Trophoblast cell (in vitro differentiated cells and primary cell): ENCODE data around the gene UBE2G2.

ENCODE experiments used
- DNase-seq, 2 donors: peaks; one replicate each; pipeline ENCODE4 v3.0.0-alpha.2; 2016
- H2AFZ ChIP-seq: 2 replicates; pipeline ENCODE4 v1.6.1; 2013; ENCODE audit warnings: low read length, moderate library complexity, mild to moderate bottlenecking; ENCODE audit not compliant: insufficient read depth, poor library complexity
- H2AK5ac ChIP-seq: 2 replicates; pipeline ENCODE4 v1.6.1; 2013; ENCODE audit warnings: mild to moderate bottlenecking, low read length
- H2BK120ac ChIP-seq: 2 replicates; pipeline ENCODE4 v1.6.1; 2013; ENCODE audit warnings: low read length, mild to moderate bottlenecking, moderate library complexity; ENCODE audit not compliant: insufficient read depth, poor library complexity
- H2BK12ac ChIP-seq: 2 replicates; pipeline ENCODE4 v1.6.1; 2013; ENCODE audit warnings: mild to moderate bottlenecking, low read length, moderate library complexity
- H2BK5ac ChIP-seq: 2 replicates; pipeline ENCODE4 v1.6.1; 2013; ENCODE audit warnings: low read length, low read depth, moderate library complexity, mild to moderate bottlenecking; ENCODE audit not compliant: poor library complexity
- H3K14ac ChIP-seq: 2 replicates; pipeline ENCODE4 v1.6.1; 2013; ENCODE audit warnings: mild to moderate bottlenecking, low read length
- H3K18ac ChIP-seq: 2 replicates; pipeline ENCODE4 v1.6.1; 2013; ENCODE audit warnings: mild to moderate bottlenecking, low read length
- H3K23ac ChIP-seq: 2 replicates; pipeline ENCODE4 v1.6.1; 2013; ENCODE audit warnings: low read length
- H3K27ac ChIP-seq: 2 replicates; pipeline ENCODE4 v1.5.1; 2013; ENCODE audit warnings: low read depth, mild to moderate bottlenecking, inconsistent platforms, low read length, moderate library complexity
- H3K27me3 ChIP-seq: 2 replicates; pipeline ENCODE4 v1.6.1; 2013; ENCODE audit warnings: inconsistent platforms, mild to moderate bottlenecking, low read length, moderate library complexity; ENCODE audit not compliant: insufficient read depth
- H3K36me3 ChIP-seq, 2 experiments: 1 replicate in 1 of 2; 2 replicates in 1 of 2; pipeline ENCODE4 v1.6.1; 2013; ENCODE audit warnings: low read length in 2 of 2, mild to moderate bottlenecking in 2 of 2, moderate library complexity in 1 of 2; ENCODE audit not compliant: insufficient read depth in 2 of 2, control insufficient read depth in 1 of 2
- H3K4ac ChIP-seq: 2 replicates; pipeline ENCODE4 v1.6.1; 2013; ENCODE audit warnings: low read depth, mild to moderate bottlenecking, low read length, moderate library complexity
- H3K4me1 ChIP-seq, 2 experiments: 1 replicate in 1 of 2; 2 replicates in 1 of 2; pipeline ENCODE4 v1.6.1; 2013; ENCODE audit warnings: low read length in 2 of 2, mild to moderate bottlenecking in 2 of 2, moderate library complexity in 1 of 2; ENCODE audit not compliant: insufficient read depth in 2 of 2, control insufficient read depth in 1 of 2
- H3K4me2 ChIP-seq: 2 replicates; pipeline ENCODE4 v1.6.1; 2013; ENCODE audit warnings: inconsistent platforms, mild to moderate bottlenecking, low read length, moderate library complexity
- H3K4me3 ChIP-seq: 2 replicates; pipeline ENCODE4 v1.5.1; 2013; ENCODE audit warnings: mild to moderate bottlenecking, low read depth, low read length, inconsistent platforms
- H3K79me1 ChIP-seq: one replicate; pipeline ENCODE4 v1.6.1; 2013; ENCODE audit warnings: low read length
- H3K79me2 ChIP-seq: 2 replicates; pipeline ENCODE4 v1.6.1; 2013; ENCODE audit warnings: low read length, mild to moderate bottlenecking; ENCODE audit not compliant: control insufficient read depth, insufficient read depth, poor library complexity
- H3K9ac ChIP-seq: 2 replicates; pipeline ENCODE4 v1.6.1; 2013; ENCODE audit warnings: mild to moderate bottlenecking, low read length
- H3K9me3 ChIP-seq: 2 replicates; pipeline ENCODE4 v1.6.1; 2013; ENCODE audit warnings: low read depth, mild to moderate bottlenecking, control low read depth, inconsistent platforms, low read length; ENCODE audit not compliant: insufficient read depth
- H4K12ac ChIP-seq: 2 replicates; pipeline ENCODE4 v1.6.1; 2013; ENCODE audit warnings: low read depth, mild to moderate bottlenecking, low read length, moderate library complexity
- H4K8ac ChIP-seq: 2 replicates; pipeline ENCODE4 v1.6.1; 2013; ENCODE audit warnings: low read depth, mild to moderate bottlenecking, low read length, moderate library complexity
- H4K91ac ChIP-seq: one replicate; pipeline ENCODE4 v1.6.1; 2013; ENCODE audit warnings: low read depth, mild to moderate bottlenecking, low read length, moderate library complexity
- WGBS: extraction: QIAGEN DNeasy Blood & Tissue Kit; methylation state at CpG from one replicate; pipeline ENCODE4 v1.1.7; 2013; ENCODE audit warnings: missing lambda C conversion rate; ENCODE audit not compliant: insufficient read length, insufficient coverage; ENCODE audit errors: extremely low coverage; 5-methylcytosine and 5-hydroxymethylcytosine counted together

Gene UBE2G2

DNA sequence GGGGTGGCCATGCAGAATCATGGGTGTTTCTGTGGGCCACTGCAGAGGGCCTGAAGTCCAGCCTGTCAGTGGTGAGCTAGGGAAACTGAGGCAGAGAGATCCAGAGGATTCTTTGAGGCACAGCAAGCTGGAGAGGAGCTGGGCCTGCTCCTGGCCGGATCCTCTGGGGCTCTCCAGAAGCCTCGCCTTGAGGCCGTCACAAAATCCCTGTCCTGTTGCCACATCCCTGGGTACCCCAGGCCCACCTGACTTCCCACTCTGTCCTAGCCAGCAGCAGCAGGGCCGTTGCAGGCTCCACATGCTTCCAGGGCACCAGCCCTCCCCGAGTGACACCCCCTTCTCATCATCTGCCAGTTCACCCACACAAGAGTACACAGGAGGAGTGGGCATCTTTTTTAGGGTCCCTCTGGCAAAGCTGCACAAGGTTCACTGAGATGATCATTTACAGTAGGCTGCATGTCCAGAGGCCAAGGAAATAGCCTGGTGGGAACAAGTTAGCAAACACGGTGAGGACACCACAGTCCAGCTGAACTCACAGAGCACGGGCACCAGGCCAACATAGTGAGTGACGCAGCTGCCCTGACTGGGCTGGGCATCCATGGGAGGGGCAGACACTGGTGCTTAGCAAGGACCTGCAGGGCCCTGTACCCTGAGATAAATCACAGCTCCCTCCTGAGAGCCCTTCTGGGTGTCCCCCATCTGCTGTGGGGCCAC, 65.2 kb downstream of the UBE2G2 start:
- Histone ChIP-seq H3K79me1 (no peaks in the 10 kb centered on the region), H3K4ac (no peak overlapping the region), H3K36me3 (no peaks in the 10 kb centered on the region), H3K9me3 (peaks cover 41% of the 10 kb centered on the region), H3K4me1 (no peaks in the 10 kb centered on the region), H4K12ac (no peak overlapping the region), H3K18ac (no peak overlapping the region), H2AK5ac (no peak overlapping the region), H2BK12ac (no peak overlapping the region), H3K27me3 (peaks cover 2% of the 10 kb centered on the region), H2BK5ac (no peak overlapping the region), H3K4me2 (no peak overlapping the region), H2AFZ (no peak overlapping the region), H3K14ac (no peak overlapping the region), H3K27ac (no peak overlapping the region), H3K23ac (no peak overlapping the region), H2BK120ac (no peak overlapping the region), H4K8ac (no peak overlapping the region), H3K4me3 (no peak overlapping the region), H4K91ac (no peak overlapping the region), H3K79me2 (no peaks in the 10 kb centered on the region), H3K9ac (no peak overlapping the region)
- WGBS, result no CpG with 5 or more reads among the region's 8 CpGs
- DNase-seq, result no peak

DNA sequence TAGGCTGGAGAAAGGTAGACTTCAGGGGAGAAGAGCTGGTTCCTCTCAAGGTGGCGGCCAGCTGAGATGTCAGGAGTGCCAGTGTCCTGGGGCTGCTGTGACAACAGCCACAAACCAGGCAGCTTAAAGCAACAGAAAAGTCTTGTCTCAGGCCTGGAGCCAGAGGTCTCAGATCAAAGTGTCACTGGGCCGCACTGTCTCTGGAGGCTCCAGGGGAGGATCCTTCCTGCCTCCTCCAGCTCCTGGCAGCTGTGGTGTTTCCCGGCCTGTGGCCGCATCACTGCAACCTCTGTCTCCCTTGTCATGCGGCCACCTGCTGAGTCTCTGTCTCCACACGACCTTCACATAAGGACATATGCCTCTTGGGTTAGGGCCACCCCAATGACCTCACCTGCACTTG, 65.8 kb downstream of the UBE2G2 start:
- Histone ChIP-seq H2BK12ac (no peak overlapping the region), H3K4me3 (no peak overlapping the region), H3K23ac (no peak overlapping the region), H3K4ac (no peak overlapping the region), H4K91ac (no peak overlapping the region), H3K9me3 (peaks cover 40% of the 10 kb centered on the region), H3K36me3 (no peaks in the 10 kb centered on the region), H2BK5ac (no peak overlapping the region), H3K4me1 (no peaks in the 10 kb centered on the region), H3K27ac (no peak overlapping the region), H3K27me3 (peaks cover 2% of the 10 kb centered on the region), H2BK120ac (no peak overlapping the region), H2AFZ (no peak overlapping the region), H3K9ac (no peak overlapping the region), H3K18ac (no peak overlapping the region), H3K14ac (no peak overlapping the region), H2AK5ac (no peak overlapping the region), H3K4me2 (no peak overlapping the region), H3K79me1 (no peaks in the 10 kb centered on the region), H3K79me2 (no peaks in the 10 kb centered on the region), H4K8ac (no peak overlapping the region), H4K12ac (no peak overlapping the region)
- no peak for DNase-seq
- no CpG with 5 or more reads among the region's 6 CpGs for WGBS

DNA sequence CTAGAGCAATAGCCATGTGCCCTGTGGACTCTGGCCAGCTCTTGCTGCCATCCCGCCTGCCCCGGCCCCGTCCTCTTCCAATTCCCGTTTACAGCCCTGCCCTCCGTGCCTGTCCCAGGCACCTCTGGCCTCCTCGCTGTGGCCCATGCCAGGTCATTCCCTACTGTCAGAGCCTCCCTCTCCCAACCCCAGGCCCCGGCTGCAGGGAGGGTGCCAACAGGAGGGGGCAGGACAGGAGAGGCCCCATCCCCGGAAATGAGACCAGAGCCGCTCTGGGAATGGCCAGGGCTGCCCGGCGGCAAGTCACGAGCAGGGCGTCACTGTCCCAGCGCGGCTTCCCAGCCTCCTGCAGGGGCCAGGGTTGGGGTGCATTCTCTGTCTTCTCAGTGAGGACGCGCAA, 66.8 kb downstream of the UBE2G2 start:
- no peaks in the 10 kb centered on the region for H3K79me2 ChIP-seq
- H2BK12ac ChIP-seq, result no peak overlapping the region
- no CpG with 5 or more reads among the region's 17 CpGs for WGBS
- no peak overlapping the region for H3K4me2 ChIP-seq
- no peak overlapping the region for H2BK5ac ChIP-seq
- H3K9ac ChIP-seq, result no peak overlapping the region
- H4K12ac ChIP-seq, result no peak overlapping the region
- no peak overlapping the region for H4K8ac ChIP-seq
- H3K79me1 ChIP-seq, result no peaks in the 10 kb centered on the region
- no peak overlapping the region for H3K18ac ChIP-seq
- no peak overlapping the region for H2AK5ac ChIP-seq
- no peak overlapping the region for H3K4me3 ChIP-seq
- peaks cover 38% of the 10 kb centered on the region for H3K9me3 ChIP-seq
- H2BK120ac ChIP-seq, result no peak overlapping the region
- no peak overlapping the region for H2AFZ ChIP-seq
- no peak overlapping the region for H3K14ac ChIP-seq
- H3K4ac ChIP-seq, result no peak overlapping the region
- H3K27ac ChIP-seq, result no peak overlapping the region
- DNase-seq, result no peak
- peaks cover 2% of the 10 kb centered on the region for H3K27me3 ChIP-seq
- H3K23ac ChIP-seq, result no peak overlapping the region
- H4K91ac ChIP-seq, result no peak overlapping the region
- H3K36me3 ChIP-seq, result no peaks in the 10 kb centered on the region
- no peaks in the 10 kb centered on the region for H3K4me1 ChIP-seq

DNA sequence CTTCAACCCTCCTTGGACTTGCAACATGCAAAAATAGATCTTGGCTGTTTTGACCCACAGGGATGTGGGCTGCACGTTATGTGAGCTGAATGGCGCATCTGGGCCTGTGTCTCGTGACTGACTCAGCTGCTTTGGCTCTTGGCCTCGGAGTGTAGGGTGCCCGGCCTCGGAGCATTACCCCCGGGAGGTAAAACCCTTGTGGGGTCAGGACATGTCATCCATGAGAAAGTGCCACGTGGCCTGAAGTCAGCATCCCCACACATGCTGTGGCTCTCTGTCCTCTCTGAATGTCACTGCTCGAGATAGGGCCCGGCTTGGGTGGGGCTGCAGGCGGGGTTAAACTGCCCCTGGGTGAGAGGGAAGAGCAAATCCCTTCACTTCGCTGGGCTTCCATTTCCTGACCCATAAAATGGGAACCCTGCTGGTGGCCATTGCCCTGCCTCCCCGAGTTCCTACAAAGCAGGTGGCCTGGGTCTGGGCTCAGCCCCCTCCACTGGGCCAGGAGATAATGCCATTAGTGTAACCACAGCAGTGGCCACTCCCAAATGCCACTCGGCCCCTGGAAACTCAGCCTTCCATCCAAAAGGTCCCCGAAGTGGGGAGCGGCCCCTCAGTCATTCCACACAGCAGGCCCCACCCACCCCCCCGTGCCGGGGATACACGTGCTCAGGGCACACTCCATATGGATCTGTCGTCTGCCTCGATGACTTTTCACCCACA, 67.4 kb downstream of the UBE2G2 start:
- Histone ChIP-seq H3K14ac (no peak overlapping the region), H3K4me3 (no peak overlapping the region), H3K18ac (no peak overlapping the region), H2BK12ac (no peak overlapping the region), H4K12ac (no peak overlapping the region), H2BK120ac (no peak overlapping the region), H3K36me3 (no peaks in the 10 kb centered on the region), H3K4me2 (no peak overlapping the region), H4K8ac (no peak overlapping the region), H3K9ac (no peak overlapping the region), H2BK5ac (no peak overlapping the region), H3K4me1 (no peaks in the 10 kb centered on the region), H2AK5ac (no peak overlapping the region), H3K23ac (no peak overlapping the region), H3K79me1 (no peaks in the 10 kb centered on the region), H3K27ac (no peak overlapping the region), H3K9me3 (peaks cover 34% of the 10 kb centered on the region), H3K27me3 (peaks cover under 1% of the 10 kb centered on the region), H4K91ac (no peak overlapping the region), H2AFZ (no peak overlapping the region), H3K79me2 (no peaks in the 10 kb centered on the region), H3K4ac (no peak overlapping the region)
- no peak for DNase-seq
- whole genome bisulfite sequencing, result no CpG with 5 or more reads among the region's 21 CpGs
